ENCODE data around the gene TBXA2R. TPM values are rescaled to one million over a fixed set of nuclear protein-coding genes. Genes with fewer than 3 reads are reported as not detected.

The TBXA2R gene
- total and polyA plus RNA-seq, 2 of the 8 experiments (the other 6 are each of a cell fraction or from before 2014, with no cell fraction given): 0.39 to 0.50 TPM

GRCh38 chr19:3652422-3652821 lies 45.7 kb upstream of the TBXA2R start:
- Histone ChIP-seq H3K9ac (replicated peaks in 1 of 4; ENCODE audit: extremely low read depth in 1 of 4, low read depth in 3 of 4, low read length in 3 of 4) (no peak overlapping the region), H3K79me1 (ENCODE audit: low read depth, low read length) (no peaks in the 10 kb centered on the region), H2BK15ac (ENCODE audit: low read length) (no peak overlapping the region), H2BK12ac (ENCODE audit: low read depth, low read length) (no peak overlapping the region), H3K27me3 (replicated peaks in 1 of 4; ENCODE audit: control insufficient read depth in 3 of 4, extremely low read depth in 1 of 4, insufficient read depth in 3 of 4, low read length in 3 of 4) (no peaks in the 10 kb centered on the region), H3K4me1 (replicated peaks in 1 of 4; ENCODE audit: control insufficient read depth in 3 of 4, insufficient read depth in 4 of 4, low read length in 3 of 4) (no peaks in the 10 kb centered on the region), H3K36me3 (ENCODE audit: control insufficient read depth in 2 of 4, insufficient read depth in 4 of 4, low read length in 3 of 4) (peaks cover 0 to 25% (median 5%) of the 10 kb centered on the region in 4 experiments; a peak in 3 of 8 replicates), H2AK5ac (ENCODE audit: low read depth, low read length) (no peak overlapping the region), H3K27ac (ENCODE audit: low read depth, low read length) (no peak overlapping the region), H2BK5ac (ENCODE audit: low read depth, low read length) (no peak overlapping the region), H2AFZ (ENCODE audit: low read length) (no peak overlapping the region), H4K20me1 (replicated peaks in 1 of 2; ENCODE audit: control insufficient read depth in 1 of 2, insufficient read depth in 2 of 2, low read length in 2 of 2) (peaks cover 3 to 11% of the 10 kb centered on the region in 2 experiments), H2BK120ac (replicated peaks; ENCODE audit: low read depth, low read length) (no peak overlapping the region), H3K23ac (ENCODE audit: insufficient read length) (no peak overlapping the region), H3K79me2 (ENCODE audit: control insufficient read depth in 1 of 2, insufficient read depth in 2 of 2, low read length in 2 of 2) (no peaks in the 10 kb centered on the region), H3K56ac (replicated peaks; ENCODE audit: insufficient read length, low read depth, low read length) (no peak overlapping the region), H3K4me2 (ENCODE audit: insufficient read depth in 1 of 2, low read depth in 2 of 2, low read length in 2 of 2) (no peak overlapping the region), H3K4me3 (ENCODE audit: extremely low read depth in 1 of 4, insufficient read depth in 2 of 4, low read depth in 3 of 4, low read length in 4 of 4) (no peak overlapping the region), H3K9me3 (ENCODE audit: insufficient read depth in 2 of 2, low read depth in 1 of 2, low read length in 1 of 2) (no peaks in the 10 kb centered on the region), H3K23me2 (ENCODE audit: low read depth, low read length) (no peaks in the 10 kb centered on the region), H3K18ac (ENCODE audit: extremely low read depth, low read length) (no peak overlapping the region), H3K4ac (replicated peaks; ENCODE audit: insufficient read length, low read depth, low read length) (no peak overlapping the region), H4K8ac (ENCODE audit: extremely low read depth, insufficient read depth, low read length) (no peak overlapping the region), H2BK20ac (ENCODE audit: low read length) (no peak overlapping the region), H4K91ac (replicated peaks; ENCODE audit: insufficient read length, low read length) (no peak overlapping the region), H4K5ac (ENCODE audit: insufficient read length, low read depth, low read length) (no peak overlapping the region), H3K14ac (ENCODE audit: insufficient read length) (no peak overlapping the region)
- 94% methylated on average over 8 of the region's 14 CpGs; no CpG with 5 or more reads in 1 of the 2 experiments for WGBS, 2 experiments (ENCODE audit: extremely low coverage in 1 of 2, insufficient coverage in 1 of 2, insufficient read length in 1 of 2, insufficient replicate concordance in 2 of 2, low coverage in 1 of 2, low lambda C conversion rate in 2 of 2, missing lambda C conversion rate in 1 of 2)
- ChIA-PET CTCF (ENCODE audit: partially characterized antibody) (interaction anchor here (0.9 to 2.7 kb wide), 3 partner anchors 14 to 61 kb away, joined by 3 to 13 read pairs (median 5); no protein-coding TSS in a partner anchor), POLR2A (ENCODE audit: partially characterized antibody) (interaction anchor here (1.6 kb wide), 1 partner anchor 9 kb away, joined by 5 read pairs; no protein-coding TSS in a partner anchor)
- FAIRE-seq: no peak
- TF ChIP-seq SIRT6 (IDR thresholded peaks at IDR 0.05; ENCODE audit: low read length): no peak
- TF ChIP-seq SIN3A (conservative IDR thresholded peaks at IDR 0.05 in 1 of 2, IDR thresholded peaks at IDR 0.05 in 1 of 2; ENCODE audit: low read depth in 1 of 2, low read length in 2 of 2): no peak
- TF ChIP-seq EP300 (IDR thresholded peaks at IDR 0.05; ENCODE audit: borderline replicate concordance in 1 of 2, low read depth in 2 of 2, low read length in 2 of 2): no peak
- TF ChIP-seq CBX5 (IDR thresholded peaks at IDR 0.05; ENCODE audit: low read depth, low read length): no peak
- no peak for TF ChIP-seq TEAD4 (IDR thresholded peaks at IDR 0.05; ENCODE audit: low read depth, low read length)
- TF ChIP-seq SP2 (IDR thresholded peaks at IDR 0.05; ENCODE audit: low read length): no peak
- TF ChIP-seq CHD2 (IDR thresholded peaks at IDR 0.05; ENCODE audit: low read length): no peak
- TF ChIP-seq EZH2 (IDR thresholded peaks at IDR 0.05; ENCODE audit: low read depth, low read length, severe bottlenecking): no peak
- DNase-seq (ENCODE audit: low read depth in 1 of 2, low spot score in 2 of 2): no peak
